IMR-90 (cell line): ENCODE measurements around the gene RPUSD2. TPM values are rescaled to one million over a fixed set of nuclear protein-coding genes. Genes with fewer than 3 reads are reported as not detected.
"Not testable (repeated sequence)": the region's sequence is repeated elsewhere in the genome, so short reads cannot be mapped to it uniquely, and the experiment has no call there.

Source experiments
- ATAC-seq: fragments of 200-7000 bp; cut with Tn5 transposase; 2 replicates; pipeline ENCODE4 v1.9.1; 2020; ENCODE audit warnings: low read depth, mild to moderate bottlenecking, moderate library complexity
- BruUV-seq: library from RNA; stranded (reverse); fragments of 400-500 nt; replicated peaks from 2 replicates; lab custom pipeline; 2021; lab: Mats Ljungman, UMichigan
- CTCF ChIA-PET: fragments of 300-600 bp; formaldehyde crosslinking; extraction: SDS; loops from one replicate; lab custom pipeline; 2021; ENCODE audit warnings: antibody characterized with exemption; lab: Yijun Ruan, JAX
- POLR2A ChIA-PET: fragments of 300-600 bp; sonication (Branson Sonifier 250); formaldehyde crosslinking; loops from one replicate; lab custom pipeline; 2022; ENCODE audit warnings: antibody characterized with exemption; ENCODE audit not compliant: unreplicated experiment; lab: Charles Lee
- DNase-seq: peaks from one replicate; pipeline ENCODE4 v3.0.0; 2013
- H2AFZ ChIP-seq: replicated peaks from 2 replicates; pipeline ENCODE3; 2013; ENCODE audit warnings: low read length, mild to moderate bottlenecking; ENCODE audit not compliant: poor library complexity
- H2AK5ac ChIP-seq: 2 replicates; pipeline ENCODE4 v1.6.1; 2013; ENCODE audit warnings: low read depth, low read length, inconsistent platforms
- H2AK9ac ChIP-seq: replicated peaks from 2 replicates; pipeline ENCODE3; 2013; ENCODE audit warnings: mild to moderate bottlenecking, low read depth, low read length, moderate library complexity; ENCODE audit not compliant: poor library complexity
- H2BK120ac ChIP-seq: 2 replicates; pipeline ENCODE4 v1.6.1; 2013; ENCODE audit warnings: low read depth, low read length, inconsistent platforms
- H2BK15ac ChIP-seq: 3 replicates; pipeline ENCODE4 v1.6.1; 2013; ENCODE audit warnings: low read depth, low read length, inconsistent platforms
- H2BK20ac ChIP-seq: 2 replicates; pipeline ENCODE4 v1.6.1; 2013; ENCODE audit warnings: low read depth, mild to moderate bottlenecking, inconsistent platforms, low read length, moderate library complexity
- H2BK5ac ChIP-seq: 2 replicates; pipeline ENCODE4 v1.6.1; 2013; ENCODE audit warnings: mild to moderate bottlenecking, low read depth, low read length, inconsistent platforms; ENCODE audit not compliant: poor library complexity, severe bottlenecking
- H3K14ac ChIP-seq: replicated peaks from 2 replicates; pipeline ENCODE4 v1.6.1; 2013; ENCODE audit warnings: low read depth, low read length, inconsistent platforms
- H3K18ac ChIP-seq: 2 replicates; pipeline ENCODE4 v1.6.1; 2013; ENCODE audit warnings: low read depth, low read length, control low read depth
- H3K23ac ChIP-seq: 2 replicates; pipeline ENCODE4 v1.6.1; 2013; ENCODE audit warnings: low read depth, low read length, inconsistent platforms
- H3K27ac ChIP-seq: 2 replicates; pipeline ENCODE4 v1.5.1; 2013; ENCODE audit warnings: mild to moderate bottlenecking, control low read depth, low read length; ENCODE audit not compliant: insufficient read depth
- H3K27me3 ChIP-seq: 2 replicates; pipeline ENCODE4 v1.6.1; 2013; ENCODE audit warnings: low read length; ENCODE audit not compliant: control insufficient read depth, insufficient read depth
- H3K36me3 ChIP-seq: 2 replicates; pipeline ENCODE4 v1.6.1; 2013; ENCODE audit warnings: low read length, mixed read lengths; ENCODE audit not compliant: control insufficient read depth, insufficient read depth
- H3K4ac ChIP-seq: 2 replicates; pipeline ENCODE4 v1.6.1; 2013; ENCODE audit warnings: low read depth, low read length, inconsistent platforms
- H3K4me1 ChIP-seq: 2 replicates; pipeline ENCODE4 v1.6.1; 2013; ENCODE audit warnings: low read length, mixed read lengths; ENCODE audit not compliant: control insufficient read depth, insufficient read depth
- H3K4me2 ChIP-seq: 2 replicates; pipeline ENCODE4 v1.6.1; 2013; ENCODE audit warnings: low read depth, mild to moderate bottlenecking, control low read depth, low read length, moderate library complexity
- H3K4me3 ChIP-seq: 2 replicates; pipeline ENCODE4 v1.5.1; 2013; ENCODE audit warnings: low read depth, mild to moderate bottlenecking, control low read depth, low read length, moderate library complexity; ENCODE audit not compliant: insufficient read depth
- H3K56ac ChIP-seq: 2 replicates; pipeline ENCODE4 v1.6.1; 2013; ENCODE audit warnings: low read length, inconsistent platforms; ENCODE audit not compliant: insufficient read depth; ENCODE audit errors: extremely low read depth
- H3K79me1 ChIP-seq, 2 experiments: 2 replicates each; pipeline ENCODE4 v1.6.1; 2013; ENCODE audit warnings: low read length in 2 of 2, inconsistent platforms in 1 of 2, low read depth in 1 of 2
- H3K9ac ChIP-seq: 2 replicates; pipeline ENCODE4 v1.6.1; 2013; ENCODE audit warnings: low read depth, low read length, control low read depth
- H3K9me1 ChIP-seq: 2 replicates; pipeline ENCODE4 v1.6.1; 2013; ENCODE audit warnings: low read length, inconsistent platforms; ENCODE audit not compliant: insufficient read depth
- H3K9me3 ChIP-seq: 2 replicates; pipeline ENCODE4 v1.6.1; 2013; ENCODE audit warnings: low read length; ENCODE audit not compliant: control insufficient read depth, insufficient read depth
- H4K20me1 ChIP-seq: 2 replicates; pipeline ENCODE4 v1.6.1; 2013; ENCODE audit warnings: low read length, inconsistent platforms; ENCODE audit not compliant: insufficient read depth
- H4K5ac ChIP-seq: 2 replicates; pipeline ENCODE4 v1.6.1; 2013; ENCODE audit warnings: mild to moderate bottlenecking, low read depth, low read length, control low read depth
- H4K8ac ChIP-seq, 2 experiments: 2 replicates each; pipeline ENCODE4 v1.6.1; 2013; ENCODE audit warnings: low read depth in 2 of 2, low read length in 2 of 2, control low read depth in 1 of 2, inconsistent platforms in 1 of 2
- H4K91ac ChIP-seq: 2 replicates; pipeline ENCODE4 v1.6.1; 2013; ENCODE audit warnings: low read depth, low read length, inconsistent platforms; ENCODE audit not compliant: insufficient read depth
- WGBS, 2 experiments: methylation state at CpG; one replicate each; pipeline versions ENCODE4 v1.1.5 to v1.1.7; 2013; ENCODE audit warnings: missing lambda C conversion rate in 2 of 2; ENCODE audit not compliant: insufficient read length in 1 of 2; ENCODE audit errors: extremely low coverage in 2 of 2; 5-methylcytosine and 5-hydroxymethylcytosine counted together
- dilution Hi-C: fragments of 300-500 bp; cut with HindIII; formaldehyde crosslinking; loops from one replicate; pipeline ENCODE4 v1.14.3; 2018; ENCODE audit warnings: low sequenced_read_pairs; ENCODE audit not compliant: unreplicated experiment
- in situ Hi-C: fragments of 300-500 bp; cut with MboI; formaldehyde crosslinking; loops from 3 replicates; pipeline ENCODE4 v1.14.3; 2019; ENCODE audit warnings: low sequenced_read_pairs, inconsistent platforms, mixed read lengths
- intact Hi-C: fragments of 100-400 bp; cut with micrococcal nuclease; formaldehyde crosslinking; loops from 2 replicates; pipeline ENCODE4 v1.10.0; 2022
- polyA plus RNA-seq, 3 experiments: library from polyadenylated mRNA; depleted of rRNA; stranded (reverse); fragments of >200 nt; gene quantifications; 2 replicates each; pipeline ENCODE4 v1.2.3, GENCODE V29; 2012; ENCODE audit warnings: low replicate concordance in 1 of 3
- total RNA-seq: library from RNA; depleted of rRNA; stranded (reverse); fragments of >200 nt; gene quantifications from 2 replicates; pipeline ENCODE4 v1.2.3, GENCODE V29; 2012

The RPUSD2 gene
- total and polyA plus RNA-seq, 2 of the 4 experiments (the other 2 are of a cell fraction): 7.4 to 13.4 TPM

GRCh38 chr15:40581796-40582195, 12.7 kb downstream of the RPUSD2 start:
- H3K56ac ChIP-seq, intact Hi-C loops, H2BK120ac ChIP-seq, H2BK5ac ChIP-seq, H3K14ac ChIP-seq, H2BK20ac ChIP-seq, H3K9me1 ChIP-seq, H3K9ac ChIP-seq, H4K91ac ChIP-seq, H3K4me3 ChIP-seq, H2AFZ ChIP-seq, H3K23ac ChIP-seq, H3K27ac ChIP-seq, dilution Hi-C loops, H3K18ac ChIP-seq, H2BK15ac ChIP-seq, H3K36me3 ChIP-seq, H3K4ac ChIP-seq, H3K27me3 ChIP-seq, H4K20me1 ChIP-seq, ATAC-seq, H2AK9ac ChIP-seq, CTCF ChIA-PET, POLR2A ChIA-PET, H2AK5ac ChIP-seq, H3K79me1 ChIP-seq, H3K4me2 ChIP-seq, H3K9me3 ChIP-seq, H3K4me1 ChIP-seq, H4K8ac ChIP-seq, DNase-seq, H4K5ac ChIP-seq, BruUV-seq, in situ Hi-C loops: not testable (repeated sequence)
- no CpG with 5 or more reads among the region's 2 CpGs for WGBS, 2 experiments
